Measurements from ENCODE around the gene PLAAT1. TPM values are rescaled to one million over a fixed set of nuclear protein-coding genes. Genes with fewer than 3 reads are reported as not detected.

PLAAT1 gene
- total and polyA plus RNA-seq, 2 donors = 1.3 to 1.6 TPM

DNA sequence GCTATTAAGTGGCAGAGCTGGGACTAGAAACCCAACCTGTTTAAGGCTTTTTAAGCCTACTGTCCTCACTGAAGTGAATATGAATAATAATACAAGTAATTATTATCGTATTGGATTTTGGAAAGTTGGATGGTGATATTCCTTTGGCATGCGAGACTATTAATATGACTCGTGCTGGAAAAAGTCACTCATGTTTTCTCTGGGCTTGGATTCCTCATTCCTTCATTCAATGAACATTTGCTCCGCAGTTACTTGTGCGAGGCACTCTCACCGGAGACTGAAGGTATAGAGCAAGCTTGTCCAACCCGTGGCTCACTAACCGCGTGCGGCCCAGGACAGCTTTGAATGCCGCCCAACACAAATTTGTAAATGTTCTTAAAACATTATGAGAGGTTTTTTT, 694 bp downstream of the PLAAT1 start:
- no peak for DNase-seq (ENCODE audit: low read depth in 6 of 9, low spot score in 9 of 9)
- H3K27ac ChIP-seq (ENCODE audit: low read depth in 1 of 2, low read length in 1 of 2) = no peak overlapping the region
- H3K9me3 ChIP-seq (ENCODE audit: control insufficient read depth in 2 of 2, insufficient read depth in 1 of 2, low read length in 1 of 2) = no peaks in the 10 kb centered on the region
- peaks cover 16 to 38% of the 10 kb centered on the region in 2 donors for H3K27me3 ChIP-seq (ENCODE audit: control insufficient read depth in 2 of 2, insufficient read depth in 1 of 2, low read length in 1 of 2)
- 93% methylated on average over 11 of the region's 11 CpGs for WGBS
- H3K4me3 ChIP-seq (ENCODE audit: low read length in 2 of 2) = no peak overlapping the region
- H3K36me3 ChIP-seq (ENCODE audit: control insufficient read depth in 2 of 2, insufficient read depth in 2 of 2, low read length in 1 of 2) = no peaks in the 10 kb centered on the region
- no peaks in the 10 kb centered on the region for H3K4me1 ChIP-seq (ENCODE audit: control insufficient read depth in 2 of 2, insufficient read depth in 2 of 2, low read length in 2 of 2)

DNA sequence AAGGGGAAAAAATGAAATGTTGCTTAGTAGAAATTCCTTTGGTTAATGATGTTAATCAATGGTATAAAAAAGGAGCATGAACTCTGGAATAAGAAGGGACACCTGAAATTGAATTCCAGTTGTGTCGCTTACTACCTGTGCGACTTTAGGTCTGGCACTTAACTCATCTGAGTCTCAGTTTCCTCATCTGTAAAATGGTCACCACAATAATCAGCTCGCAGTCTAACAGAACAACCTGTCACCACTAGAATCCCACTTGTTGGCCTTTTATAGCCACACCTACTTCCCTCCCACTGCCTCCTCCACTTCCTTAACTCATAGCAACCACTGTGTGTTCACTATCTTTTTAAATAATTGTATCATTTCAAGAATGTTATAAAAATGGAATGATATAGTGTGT, 2.5 kb downstream of the PLAAT1 start:
- Histone ChIP-seq H3K9me3 (ENCODE audit: control insufficient read depth in 2 of 2, insufficient read depth in 1 of 2, low read length in 1 of 2) (no peaks in the 10 kb centered on the region), H3K4me1 (ENCODE audit: control insufficient read depth in 2 of 2, insufficient read depth in 2 of 2, low read length in 2 of 2) (no peaks in the 10 kb centered on the region), H3K27me3 (ENCODE audit: control insufficient read depth in 2 of 2, insufficient read depth in 1 of 2, low read length in 1 of 2) (peaks cover 16 to 38% of the 10 kb centered on the region in 2 donors), H3K4me3 (ENCODE audit: low read length in 2 of 2) (no peak overlapping the region), H3K27ac (ENCODE audit: low read depth in 1 of 2, low read length in 1 of 2) (no peak overlapping the region), H3K36me3 (ENCODE audit: control insufficient read depth in 2 of 2, insufficient read depth in 2 of 2, low read length in 1 of 2) (no peaks in the 10 kb centered on the region)
- no peak for DNase-seq (ENCODE audit: low read depth in 6 of 9, low spot score in 9 of 9)
- 90% methylated on average over 3 of the region's 3 CpGs for WGBS

DNA sequence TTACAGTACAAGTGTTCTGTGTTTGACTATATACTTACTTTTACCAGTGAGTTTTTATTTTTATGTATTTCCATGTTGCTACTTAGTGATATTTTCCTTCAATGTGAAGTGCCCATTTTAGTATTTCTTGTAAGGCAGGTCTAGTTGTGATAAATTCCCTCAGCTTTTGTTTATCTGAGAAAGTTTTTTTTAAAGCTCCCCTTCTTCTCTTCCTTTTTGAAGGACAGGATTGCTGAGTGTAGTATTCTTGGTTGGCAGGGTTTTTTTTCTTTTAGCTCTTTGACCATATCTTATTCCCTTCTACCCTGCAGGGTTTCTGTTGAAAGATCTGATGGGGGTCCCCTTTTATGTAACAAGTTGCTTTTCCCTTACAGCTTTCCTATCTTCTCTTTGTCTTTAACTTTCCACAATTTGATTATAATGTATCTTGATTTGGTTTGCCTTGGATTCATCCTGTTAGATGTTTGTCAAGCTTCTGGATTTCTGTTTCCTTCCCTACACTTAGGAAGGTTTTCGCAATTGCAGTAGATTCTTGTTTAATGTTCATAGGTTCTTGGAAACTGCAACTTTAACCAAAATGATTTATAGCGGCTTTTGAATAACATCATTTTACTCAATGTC, 7.9 kb downstream of the PLAAT1 start:
- no peaks in the 10 kb centered on the region for H3K36me3 ChIP-seq (ENCODE audit: control insufficient read depth in 2 of 2, insufficient read depth in 2 of 2, low read length in 1 of 2)
- H3K4me1 ChIP-seq (ENCODE audit: control insufficient read depth in 2 of 2, insufficient read depth in 2 of 2, low read length in 2 of 2) = no peaks in the 10 kb centered on the region
- H3K27ac ChIP-seq (ENCODE audit: low read depth in 1 of 2, low read length in 1 of 2) = no peak overlapping the region
- 50% methylated on average over 2 of the region's 2 CpGs for WGBS
- no peaks in the 10 kb centered on the region for H3K27me3 ChIP-seq (ENCODE audit: control insufficient read depth in 2 of 2, insufficient read depth in 1 of 2, low read length in 1 of 2)
- peaks cover 0 to 5% of the 10 kb centered on the region in 2 donors for H3K9me3 ChIP-seq (ENCODE audit: control insufficient read depth in 2 of 2, insufficient read depth in 1 of 2, low read length in 1 of 2)
- H3K4me3 ChIP-seq (ENCODE audit: low read length in 2 of 2) = no peak overlapping the region
- no peak for DNase-seq (ENCODE audit: low read depth in 6 of 9, low spot score in 9 of 9)

DNA sequence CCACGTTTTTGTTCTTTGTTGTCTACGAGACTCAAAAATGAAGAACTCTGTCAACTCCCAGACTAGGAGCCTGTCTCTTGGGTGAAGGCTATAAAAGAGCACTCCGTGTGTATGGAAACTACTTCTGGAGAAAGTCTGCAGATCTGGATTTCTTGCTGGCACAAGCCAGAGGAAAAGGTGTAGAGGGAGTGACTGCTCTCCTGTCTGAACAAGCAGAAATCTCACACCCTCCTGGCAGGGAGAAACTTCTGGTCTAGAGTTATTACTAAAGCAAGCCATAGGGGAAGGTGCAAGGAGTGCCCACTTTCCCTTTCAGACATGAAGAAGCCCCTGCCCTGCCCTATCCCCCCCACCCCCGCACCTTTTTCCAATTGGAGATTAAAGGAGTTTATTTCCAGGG, 9.5 kb downstream of the PLAAT1 start:
- H3K4me1 ChIP-seq (ENCODE audit: control insufficient read depth in 2 of 2, insufficient read depth in 2 of 2, low read length in 2 of 2) = no peaks in the 10 kb centered on the region
- H3K9me3 ChIP-seq (ENCODE audit: control insufficient read depth in 2 of 2, insufficient read depth in 1 of 2, low read length in 1 of 2) = peaks cover 0 to 5% of the 10 kb centered on the region in 2 donors
- no peak overlapping the region for H3K27ac ChIP-seq (ENCODE audit: low read depth in 1 of 2, low read length in 1 of 2)
- H3K27me3 ChIP-seq (ENCODE audit: control insufficient read depth in 2 of 2, insufficient read depth in 1 of 2, low read length in 1 of 2) = no peaks in the 10 kb centered on the region
- H3K4me3 ChIP-seq (ENCODE audit: low read length in 2 of 2) = no peak overlapping the region
- WGBS = 92% methylated on average over 4 of the region's 4 CpGs
- H3K36me3 ChIP-seq (ENCODE audit: control insufficient read depth in 2 of 2, insufficient read depth in 2 of 2, low read length in 1 of 2) = no peaks in the 10 kb centered on the region
- DNase-seq (ENCODE audit: low read depth in 6 of 9, low spot score in 9 of 9) = no peak

DNA sequence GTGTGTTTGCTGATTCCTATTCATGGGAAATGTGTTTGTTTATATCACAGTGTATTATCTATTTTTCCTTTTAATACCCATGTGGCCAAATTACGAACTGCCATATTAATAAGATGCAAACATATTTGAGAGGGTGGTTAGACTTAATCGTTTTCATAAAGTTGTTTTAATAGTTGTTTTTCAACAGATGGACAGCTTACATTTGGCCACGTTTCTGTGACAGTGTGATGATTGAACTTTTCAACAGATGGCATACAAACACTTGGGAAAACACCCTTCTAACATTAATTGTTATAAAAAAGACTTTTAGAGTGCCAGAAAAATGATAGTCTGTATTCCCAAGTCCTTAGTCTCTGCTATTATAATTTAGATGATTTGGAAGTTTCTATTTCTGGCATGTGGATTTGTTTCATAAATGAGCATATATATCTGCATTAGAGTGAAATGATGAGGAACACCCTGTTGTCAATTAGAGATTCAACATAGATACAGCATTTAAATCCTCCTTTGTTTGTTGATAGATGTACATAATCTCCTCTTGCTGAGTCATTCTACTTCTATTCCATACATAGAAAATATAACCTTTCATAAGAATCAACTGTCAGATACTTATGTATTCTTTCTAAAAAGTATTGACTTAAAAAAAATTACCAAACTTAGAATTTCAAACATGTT, 13.1 kb downstream of the PLAAT1 start:
- Histone ChIP-seq H3K9me3 (ENCODE audit: control insufficient read depth in 2 of 2, insufficient read depth in 1 of 2, low read length in 1 of 2) (peaks cover 0 to 5% of the 10 kb centered on the region in 2 donors), H3K36me3 (ENCODE audit: control insufficient read depth in 2 of 2, insufficient read depth in 2 of 2, low read length in 1 of 2) (no peaks in the 10 kb centered on the region), H3K4me1 (ENCODE audit: control insufficient read depth in 2 of 2, insufficient read depth in 2 of 2, low read length in 2 of 2) (no peaks in the 10 kb centered on the region), H3K27me3 (ENCODE audit: control insufficient read depth in 2 of 2, insufficient read depth in 1 of 2, low read length in 1 of 2) (no peaks in the 10 kb centered on the region), H3K4me3 (ENCODE audit: low read length in 2 of 2) (no peak overlapping the region), H3K27ac (ENCODE audit: low read depth in 1 of 2, low read length in 1 of 2) (no peak overlapping the region)
- DNase-seq (ENCODE audit: low read depth in 6 of 9, low spot score in 9 of 9) = no peak
- 81% methylated on average over 3 of the region's 3 CpGs for WGBS

DNA sequence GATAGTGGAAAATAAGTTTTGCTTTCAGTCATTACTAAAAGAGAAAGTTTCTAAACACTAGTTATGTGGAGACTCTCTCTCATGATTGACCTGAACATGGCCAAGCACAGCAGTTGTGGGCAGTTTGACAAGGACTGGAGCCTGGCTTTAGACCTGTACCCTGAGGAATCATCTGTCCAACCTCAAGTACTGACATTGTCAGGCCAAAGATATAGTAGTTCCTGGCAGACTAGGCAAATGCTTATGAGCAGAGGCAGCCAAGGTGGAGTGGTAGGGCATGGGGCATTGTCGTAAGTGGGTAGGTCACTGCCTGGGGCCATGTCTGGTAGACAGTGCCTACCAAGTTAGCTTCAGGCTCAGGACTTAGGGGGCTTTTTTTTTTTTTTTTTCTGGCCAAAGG, 20.9 kb downstream of the PLAAT1 start:
- no peaks in the 10 kb centered on the region for H3K9me3 ChIP-seq (ENCODE audit: control insufficient read depth in 2 of 2, insufficient read depth in 1 of 2, low read length in 1 of 2)
- DNase-seq (ENCODE audit: low read depth in 6 of 9, low spot score in 9 of 9) = no peak
- H3K36me3 ChIP-seq (ENCODE audit: control insufficient read depth in 2 of 2, insufficient read depth in 2 of 2, low read length in 1 of 2) = no peaks in the 10 kb centered on the region
- no peak overlapping the region for H3K4me3 ChIP-seq (ENCODE audit: low read length in 2 of 2)
- no peak overlapping the region for H3K27ac ChIP-seq (ENCODE audit: low read depth in 1 of 2, low read length in 1 of 2)
- no peaks in the 10 kb centered on the region for H3K27me3 ChIP-seq (ENCODE audit: control insufficient read depth in 2 of 2, insufficient read depth in 1 of 2, low read length in 1 of 2)
- H3K4me1 ChIP-seq (ENCODE audit: control insufficient read depth in 2 of 2, insufficient read depth in 2 of 2, low read length in 2 of 2) = no peaks in the 10 kb centered on the region
- WGBS = 98% methylated on average over 1 of the region's 1 CpG

DNA sequence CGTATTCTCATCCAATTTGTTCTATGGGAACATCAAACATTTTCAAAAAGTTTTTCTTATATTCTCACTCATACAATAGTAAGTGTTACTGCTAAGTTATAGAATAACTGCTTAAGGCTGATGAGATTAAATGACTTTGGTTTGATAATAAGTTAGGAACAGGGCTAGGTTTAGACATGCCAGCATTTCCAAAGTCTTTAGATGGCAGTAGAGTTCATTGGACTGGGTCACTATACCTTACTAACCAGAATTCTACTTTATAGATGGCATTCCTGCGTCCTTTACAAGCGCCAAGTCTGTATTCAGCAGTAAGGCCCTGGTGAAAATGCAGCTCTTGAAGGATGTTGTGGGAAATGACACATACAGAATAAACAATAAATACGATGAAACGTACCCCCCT, 21.7 kb downstream of the PLAAT1 start:
- Histone ChIP-seq H3K4me1 (ENCODE audit: control insufficient read depth in 2 of 2, insufficient read depth in 2 of 2, low read length in 2 of 2) (no peaks in the 10 kb centered on the region), H3K9me3 (ENCODE audit: control insufficient read depth in 2 of 2, insufficient read depth in 1 of 2, low read length in 1 of 2) (no peaks in the 10 kb centered on the region), H3K27ac (ENCODE audit: low read depth in 1 of 2, low read length in 1 of 2) (no peak overlapping the region), H3K27me3 (ENCODE audit: control insufficient read depth in 2 of 2, insufficient read depth in 1 of 2, low read length in 1 of 2) (no peaks in the 10 kb centered on the region), H3K36me3 (ENCODE audit: control insufficient read depth in 2 of 2, insufficient read depth in 2 of 2, low read length in 1 of 2) (no peaks in the 10 kb centered on the region), H3K4me3 (ENCODE audit: low read length in 2 of 2) (no peak overlapping the region)
- WGBS = 94% methylated on average over 5 of the region's 5 CpGs
- DNase-seq (ENCODE audit: low read depth in 6 of 9, low spot score in 9 of 9) = no peak

DNA sequence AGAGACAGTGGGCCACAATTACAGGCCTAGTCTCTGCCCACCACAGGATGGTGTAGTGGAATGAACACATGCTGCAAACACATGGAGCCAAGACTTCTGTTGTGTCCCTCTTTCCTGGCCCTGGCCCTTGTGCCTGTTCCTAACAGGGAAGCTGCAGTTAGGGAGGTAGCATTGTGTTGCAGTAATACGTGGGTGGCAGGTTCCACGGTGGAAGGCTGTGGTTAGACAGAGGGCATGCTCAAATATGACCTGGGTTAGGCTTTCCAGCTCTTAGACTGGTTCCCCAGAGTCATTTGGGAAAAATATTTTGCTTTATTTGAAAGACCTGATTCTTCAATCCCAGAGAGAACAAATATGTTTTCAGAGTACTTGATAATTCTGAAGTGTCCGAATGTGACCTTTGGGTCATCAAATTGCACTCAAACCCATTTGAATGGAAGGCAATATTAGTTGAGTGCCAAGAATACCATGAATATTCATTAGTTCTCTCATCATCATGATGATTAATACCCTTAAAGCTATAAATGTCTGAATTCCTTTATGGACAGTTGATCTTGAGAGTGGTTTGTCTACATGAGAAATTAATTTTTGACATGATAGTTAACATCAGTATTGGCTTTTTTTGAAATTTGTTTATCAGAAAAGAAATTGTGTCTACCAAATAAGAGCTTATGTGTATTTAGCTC, 28.5 kb downstream of the PLAAT1 start:
- 89% methylated on average over 3 of the region's 3 CpGs for WGBS
- Histone ChIP-seq H3K4me3 (ENCODE audit: low read length in 2 of 2) (no peak overlapping the region), H3K36me3 (ENCODE audit: control insufficient read depth in 2 of 2, insufficient read depth in 2 of 2, low read length in 1 of 2) (no peaks in the 10 kb centered on the region), H3K27me3 (ENCODE audit: control insufficient read depth in 2 of 2, insufficient read depth in 1 of 2, low read length in 1 of 2) (no peaks in the 10 kb centered on the region), H3K4me1 (ENCODE audit: control insufficient read depth in 2 of 2, insufficient read depth in 2 of 2, low read length in 2 of 2) (no peaks in the 10 kb centered on the region), H3K9me3 (ENCODE audit: control insufficient read depth in 2 of 2, insufficient read depth in 1 of 2, low read length in 1 of 2) (no peaks in the 10 kb centered on the region), H3K27ac (ENCODE audit: low read depth in 1 of 2, low read length in 1 of 2) (no peak overlapping the region)
- no peak for DNase-seq (ENCODE audit: low read depth in 6 of 9, low spot score in 9 of 9)

DNA sequence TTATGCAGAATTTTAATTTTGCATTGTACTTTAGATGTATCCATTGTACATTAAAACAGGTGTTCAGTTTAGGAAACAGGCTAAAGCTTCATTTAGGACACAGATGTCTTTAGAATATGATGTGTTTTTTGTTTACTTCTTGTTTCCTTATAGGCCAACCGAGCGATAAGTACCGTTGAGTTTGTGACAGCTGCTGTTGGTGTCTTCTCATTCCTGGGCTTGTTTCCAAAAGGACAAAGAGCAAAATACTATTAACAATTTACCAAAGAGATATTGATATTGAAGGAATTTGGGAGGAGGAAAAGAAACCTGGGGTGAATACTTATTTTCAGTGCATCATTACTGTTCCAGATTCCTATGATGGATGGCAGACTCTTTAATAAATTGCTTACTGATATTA, 29.4 kb downstream of the PLAAT1 start:
- 95% methylated on average over 3 of the region's 3 CpGs for WGBS
- Histone ChIP-seq H3K27ac (ENCODE audit: low read depth in 1 of 2, low read length in 1 of 2) (no peak overlapping the region), H3K36me3 (ENCODE audit: control insufficient read depth in 2 of 2, insufficient read depth in 2 of 2, low read length in 1 of 2) (no peaks in the 10 kb centered on the region), H3K27me3 (ENCODE audit: control insufficient read depth in 2 of 2, insufficient read depth in 1 of 2, low read length in 1 of 2) (no peaks in the 10 kb centered on the region), H3K4me1 (ENCODE audit: control insufficient read depth in 2 of 2, insufficient read depth in 2 of 2, low read length in 2 of 2) (no peaks in the 10 kb centered on the region), H3K4me3 (ENCODE audit: low read length in 2 of 2) (no peak overlapping the region), H3K9me3 (ENCODE audit: control insufficient read depth in 2 of 2, insufficient read depth in 1 of 2, low read length in 1 of 2) (no peaks in the 10 kb centered on the region)
- no peak for DNase-seq (ENCODE audit: low read depth in 6 of 9, low spot score in 9 of 9)

Measured in thymus (tissue), 11 donors.